WTC11 (cell line): ENCODE results near the gene OTUD6A.

Source experiments
- ARID4B ChIP-seq: sonication (generic); formaldehyde crosslinking; IDR thresholded peaks from 2 replicates; pipeline ENCODE4 v1.8.0; 2023; ENCODE audit warnings: missing genetic modification reagents, mild to moderate bottlenecking, borderline replicate concordance
- CTCF ChIP-seq: fragments of 200-600 bp; IDR thresholded peaks from 2 replicates; pipeline ENCODE4 v1.8.0; 2022; ENCODE audit warnings: antibody characterized with exemption
- FOXJ3 ChIP-seq: sonication (generic); formaldehyde crosslinking; IDR thresholded peaks from 2 replicates; pipeline ENCODE4 v1.9.0; 2021; ENCODE audit warnings: missing genetic modification reagents, mild to moderate bottlenecking, borderline replicate concordance
- GABPB1 ChIP-seq: sonication (generic); formaldehyde crosslinking; IDR thresholded peaks from 2 replicates; pipeline ENCODE4 v1.8.1; 2023; ENCODE audit warnings: mild to moderate bottlenecking, missing genetic modification reagents
- JUN ChIP-seq: sonication (generic); formaldehyde crosslinking; IDR thresholded peaks from 2 replicates; pipeline ENCODE4 v1.8.0; 2023; ENCODE audit warnings: mild to moderate bottlenecking, missing genetic modification reagents
- NR1H2 ChIP-seq: sonication (generic); formaldehyde crosslinking; IDR thresholded peaks from 2 replicates; pipeline ENCODE4 v1.9.0; 2021; ENCODE audit warnings: mild to moderate bottlenecking, moderate library complexity, missing genetic modification reagents
- TEAD4 ChIP-seq: sonication (generic); formaldehyde crosslinking; IDR thresholded peaks from 2 replicates; pipeline ENCODE4 v1.8.0; 2022; ENCODE audit warnings: mild to moderate bottlenecking, missing genetic modification reagents
- USF2 ChIP-seq: sonication (generic); formaldehyde crosslinking; IDR thresholded peaks from 2 replicates; pipeline ENCODE4 v1.8.1; 2023; ENCODE audit warnings: mild to moderate bottlenecking, missing genetic modification reagents, moderate library complexity
- ZBTB21 ChIP-seq: sonication (generic); formaldehyde crosslinking; IDR thresholded peaks from 2 replicates; pipeline ENCODE4 v1.8.1; 2023; ENCODE audit warnings: mild to moderate bottlenecking, missing genetic modification reagents, borderline replicate concordance
- ZNF138 ChIP-seq: sonication (generic); formaldehyde crosslinking; conservative IDR thresholded peaks from 2 replicates; pipeline ENCODE4 v1.8.1; 2022; ENCODE audit warnings: mild to moderate bottlenecking, moderate library complexity, missing genetic modification reagents
- ZNF232 ChIP-seq: sonication (generic); formaldehyde crosslinking; IDR thresholded peaks from 2 replicates; pipeline ENCODE4 v1.8.0; 2022; ENCODE audit warnings: mild to moderate bottlenecking, missing genetic modification reagents
- ZNF281 ChIP-seq: sonication (generic); formaldehyde crosslinking; IDR thresholded peaks from 2 replicates; pipeline ENCODE4 v1.8.0; 2023; ENCODE audit warnings: mild to moderate bottlenecking, missing genetic modification reagents
- ZNF425 ChIP-seq: fragments of 250-450 bp; sonication (Bioruptor Pico); conservative IDR thresholded peaks from 2 replicates; pipeline ENCODE4 v1.9.0; 2021; ENCODE audit warnings: mild to moderate bottlenecking

- no peak for TF ChIP-seq GABPB1 (CRISPR knock-in tag)
- no peak for TF ChIP-seq JUN (CRISPR knock-in tag)
- no peak for TF ChIP-seq ZNF281 (CRISPR knock-in tag)
- TF ChIP-seq CTCF = no peak
- no peak for TF ChIP-seq USF2 (CRISPR knock-in tag)
- no peak for TF ChIP-seq NR1H2
- TF ChIP-seq TEAD4 = no peak
- TF ChIP-seq ARID4B (CRISPR knock-in tag) = no peak
- no peak for TF ChIP-seq ZNF138
- no peak for TF ChIP-seq ZBTB21 (CRISPR knock-in tag)
- no peak for TF ChIP-seq ZNF425 (CRISPR knock-in tag)
- no peak for TF ChIP-seq FOXJ3
- no peak for TF ChIP-seq ZNF232 (CRISPR knock-in tag)
Observed at GRCh38 chrX:70054391-70054790, 7.9 kb upstream of the OTUD6A start.
